ENCODE results near the gene TSR3. TPM values are rescaled to one million over a fixed set of nuclear protein-coding genes. Genes with fewer than 3 reads are reported as not detected.

The TSR3 gene
- total and polyA plus RNA-seq, 9 donors, result 6.3 to 74.6 (median 40.7) TPM

DNA sequence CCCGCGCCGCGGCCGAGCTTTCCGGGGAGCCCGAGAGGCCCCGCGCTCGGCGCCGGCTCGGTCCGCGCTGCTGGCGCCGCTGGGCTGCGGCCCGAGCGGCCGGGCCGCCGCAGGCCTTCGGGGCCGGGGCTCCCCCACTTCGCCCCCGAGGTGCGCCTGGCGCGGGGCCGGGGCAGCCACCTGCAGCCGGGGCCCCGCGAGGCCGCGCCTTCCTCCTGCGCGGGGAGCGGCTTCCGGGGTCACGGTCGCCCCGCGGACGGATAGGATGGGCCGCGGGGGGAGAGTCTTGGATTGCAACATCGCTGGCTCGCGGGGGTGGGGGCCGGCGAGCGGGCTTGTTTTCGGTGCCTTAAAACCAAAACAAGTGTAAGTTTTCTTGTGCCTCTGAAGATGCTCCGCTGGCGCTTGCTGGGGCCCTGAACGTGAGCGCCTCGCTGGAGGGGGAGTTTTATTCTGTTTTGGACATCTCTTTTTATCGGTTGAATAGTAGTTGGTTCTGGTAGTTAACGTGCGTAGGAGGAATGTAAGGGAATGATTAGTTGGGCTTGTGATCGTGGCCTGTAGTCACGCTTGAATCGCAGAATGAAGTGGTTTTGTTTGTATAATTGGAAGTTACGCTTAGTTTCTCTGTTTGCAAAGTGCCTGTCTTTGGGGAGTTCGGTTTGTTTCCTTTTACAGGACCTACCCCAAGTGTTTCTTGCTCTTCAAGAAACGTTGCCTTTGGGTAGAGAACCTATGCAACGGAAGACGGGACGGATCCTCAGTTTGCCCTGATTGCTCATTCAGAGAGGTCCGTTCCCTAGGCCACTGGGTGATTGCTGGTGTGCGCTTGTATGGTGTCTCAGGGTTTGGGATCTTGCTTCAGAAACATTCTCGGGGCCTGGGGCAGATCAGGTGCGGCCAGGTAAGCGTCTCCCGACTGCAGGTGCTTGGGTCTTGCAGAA lies 41.5 kb downstream of the TSR3 start:
- DNase-seq, result peak; percentile 82 to 89 (median 83)
- intact Hi-C loops (cut with DNase I), result loop anchor here in 1 of 4 donors (2.0 kb wide), 1 partner anchor 43 kb away; no protein-coding TSS in a partner anchor
- Histone ChIP-seq H3K9me3 (no peaks in the 10 kb centered on the region), H3K36me3 (no peaks in the 10 kb centered on the region), H3K27me3 (no peaks in the 10 kb centered on the region), H3K27ac (peak overlapping the region; percentile 7 to 98), H3K4me3 (peak overlapping the region; percentile 76), H3K4me1 (ENCODE audit: insufficient read depth) (peaks cover 27% of the 10 kb centered on the region)
- TF ChIP-seq EP300 (IDR thresholded peaks at IDR 0.05) (no peak), POLR2A (IDR thresholded peaks at IDR 0.05) (no peak)
- TF ChIP-seq, protein P1, sequence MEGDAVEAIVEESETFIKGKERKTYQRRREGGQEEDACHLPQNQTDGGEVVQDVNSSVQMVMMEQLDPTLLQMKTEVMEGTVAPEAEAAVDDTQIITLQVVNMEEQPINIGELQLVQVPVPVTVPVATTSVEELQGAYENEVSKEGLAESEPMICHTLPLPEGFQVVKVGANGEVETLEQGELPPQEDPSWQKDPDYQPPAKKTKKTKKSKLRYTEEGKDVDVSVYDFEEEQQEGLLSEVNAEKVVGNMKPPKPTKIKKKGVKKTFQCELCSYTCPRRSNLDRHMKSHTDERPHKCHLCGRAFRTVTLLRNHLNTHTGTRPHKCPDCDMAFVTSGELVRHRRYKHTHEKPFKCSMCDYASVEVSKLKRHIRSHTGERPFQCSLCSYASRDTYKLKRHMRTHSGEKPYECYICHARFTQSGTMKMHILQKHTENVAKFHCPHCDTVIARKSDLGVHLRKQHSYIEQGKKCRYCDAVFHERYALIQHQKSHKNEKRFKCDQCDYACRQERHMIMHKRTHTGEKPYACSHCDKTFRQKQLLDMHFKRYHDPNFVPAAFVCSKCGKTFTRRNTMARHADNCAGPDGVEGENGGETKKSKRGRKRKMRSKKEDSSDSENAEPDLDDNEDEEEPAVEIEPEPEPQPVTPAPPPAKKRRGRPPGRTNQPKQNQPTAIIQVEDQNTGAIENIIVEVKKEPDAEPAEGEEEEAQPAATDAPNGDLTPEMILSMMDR (IDR thresholded peaks at IDR 0.05), result no peak
- WGBS, 3 donors, result 1% methylated on average over 62 to 77 of the region's 77 CpGs

DNA sequence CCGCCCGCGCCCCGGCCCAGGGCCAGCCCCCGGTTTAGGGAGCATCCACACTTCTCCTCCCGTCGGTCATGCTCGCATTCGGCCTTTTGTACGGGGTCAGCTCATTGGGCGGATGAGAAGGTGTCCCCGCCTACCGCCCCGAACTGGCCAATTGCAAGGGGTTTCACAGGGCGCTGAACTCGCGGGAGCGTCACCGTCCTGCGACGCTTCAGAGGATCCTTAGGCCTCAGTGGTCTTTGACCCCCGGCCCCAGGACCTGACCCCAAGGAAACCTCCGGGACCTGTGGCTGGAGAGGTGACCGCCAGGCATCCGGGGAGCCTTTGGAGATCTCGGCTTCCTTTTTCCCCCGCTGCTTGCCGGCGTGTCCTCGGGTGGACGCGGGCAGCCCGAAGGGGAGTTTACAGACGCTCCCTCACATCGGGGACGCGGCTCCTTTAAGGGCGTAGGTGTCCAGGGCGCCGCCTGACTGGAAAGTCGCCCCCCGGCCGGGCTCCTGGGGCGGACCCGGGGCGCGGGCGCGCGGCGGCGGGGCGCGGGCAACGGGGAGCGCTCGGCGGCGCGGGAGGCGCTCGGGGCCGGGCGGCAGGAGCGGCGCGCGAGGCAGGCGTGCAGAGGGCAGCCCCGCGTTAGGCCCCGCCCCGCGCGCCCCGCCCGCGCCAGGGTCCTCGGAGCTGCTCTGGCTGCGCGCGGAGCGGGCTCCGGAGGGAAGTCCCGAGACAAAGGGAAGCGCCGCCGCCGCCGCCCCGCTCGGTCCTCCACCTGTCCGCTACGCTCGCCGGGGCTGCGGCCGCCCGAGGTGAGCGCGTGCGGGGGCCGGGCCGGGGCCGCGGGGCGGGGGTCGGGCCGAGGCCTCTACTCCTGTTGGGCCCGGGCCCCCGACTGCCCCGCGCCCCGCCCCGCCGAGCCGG lies 42.4 kb downstream of the TSR3 start, which contains the start of gene UBE2I:
Gene UBE2I (plus strand): TSS at position 660 of the 909 bp plus-strand sequence. CDS start 4,395 bp downstream, outside the sequence.
- H3K4me1 ChIP-seq (ENCODE audit: insufficient read depth), result peaks cover 26% of the 10 kb centered on the region
- no peaks in the 10 kb centered on the region for H3K36me3 ChIP-seq
- DNase-seq, result peak; percentile 96 to 99 (median 98)
- H3K27me3 ChIP-seq, result no peaks in the 10 kb centered on the region
- no peaks in the 10 kb centered on the region for H3K9me3 ChIP-seq
- TF ChIP-seq, protein P1 (IDR thresholded peaks at IDR 0.05), result no peak
- peak; percentile 59 for TF ChIP-seq POLR2A (IDR thresholded peaks at IDR 0.05)
- TF ChIP-seq EP300 (IDR thresholded peaks at IDR 0.05), result peak; percentile 64
- peak within 1 kb of the TSS; percentile 93 to 98 for H3K27ac ChIP-seq
- WGBS, 3 donors, result 0 to 2% (median 1%) methylated on average over 53 to 117 of the region's 117 CpGs
- intact Hi-C loops (cut with DNase I), result no loop called here
- H3K4me3 ChIP-seq, result peak within 1 kb of the TSS; percentile 76

DNA sequence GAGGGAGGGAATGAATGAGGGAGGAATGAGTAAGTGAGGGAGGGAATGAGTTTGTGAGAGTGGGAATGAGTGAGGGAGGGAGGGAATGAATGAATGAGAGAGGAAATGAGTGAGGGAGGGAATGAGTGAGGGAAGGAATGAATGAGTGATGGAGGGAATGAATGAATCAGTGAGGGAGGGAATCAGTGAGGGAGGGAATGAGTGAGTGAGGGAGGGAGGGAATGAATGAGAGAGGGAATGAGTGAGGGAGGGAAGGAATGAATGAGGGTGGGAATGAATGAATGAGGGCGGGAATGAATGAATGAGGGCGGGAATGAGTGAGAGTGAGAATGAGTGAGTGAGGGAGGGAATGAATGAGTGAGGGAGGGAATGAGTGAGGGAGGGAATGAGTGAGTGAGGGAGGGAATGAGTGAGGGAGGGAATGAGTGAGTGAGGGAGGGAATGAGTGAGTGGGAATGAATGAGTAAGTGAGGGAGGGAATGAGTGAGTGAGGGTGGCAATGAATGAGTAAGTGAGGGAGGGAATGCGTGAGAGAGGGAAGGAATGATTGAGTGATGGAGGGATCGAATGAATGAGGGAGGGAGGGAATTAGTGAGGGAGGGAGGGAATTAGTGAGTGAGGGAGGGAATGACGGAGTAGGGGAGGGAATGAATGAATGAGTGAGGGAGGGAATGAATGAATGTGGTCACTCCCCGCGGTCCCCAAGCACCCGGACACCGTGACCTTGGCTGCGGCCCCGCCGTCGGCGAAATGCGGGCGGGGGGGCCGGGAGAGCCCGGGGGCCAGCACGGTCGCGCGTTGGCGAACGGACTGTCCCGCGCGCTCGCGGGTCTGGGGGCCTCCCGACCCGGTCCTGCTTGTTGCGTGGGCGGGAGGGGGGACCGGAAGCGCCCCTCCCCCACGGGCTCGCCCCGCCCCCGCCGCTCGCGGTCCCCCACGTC lies 43.4 kb downstream of the TSR3 start:
- 4 to 5% (median 4%) methylated on average over 38 to 42 of the region's 43 CpGs for WGBS, 3 donors
- Histone ChIP-seq H3K9me3 (no peaks in the 10 kb centered on the region), H3K4me3 (peak overlapping the region; percentile 76), H3K4me1 (ENCODE audit: insufficient read depth) (peaks cover 21% of the 10 kb centered on the region), H3K27me3 (no peaks in the 10 kb centered on the region), H3K27ac (peak overlapping the region; percentile 93 to 98), H3K36me3 (no peaks in the 10 kb centered on the region)
- DNase-seq, result no peak
- TF ChIP-seq POLR2A (IDR thresholded peaks at IDR 0.05) (no peak), EP300 (IDR thresholded peaks at IDR 0.05) (no peak)
- TF ChIP-seq, protein P1 (IDR thresholded peaks at IDR 0.05), result no peak
- intact Hi-C loops (cut with DNase I), result no loop called here

Data from ovary (tissue), 9 donors.